A673 (cell line): ENCODE data around the gene LIMS2. TPM values are rescaled to one million over a fixed set of nuclear protein-coding genes. Genes with fewer than 3 reads are reported as not detected.

ENCODE experiments used
- BruUV-seq: library from RNA; stranded (reverse); fragments of 400-500 nt; replicated peaks from 2 replicates; lab custom pipeline; 2021; lab: Mats Ljungman, UMichigan
- CTCF ChIA-PET: fragments of 300-600 bp; sonication (Branson Sonifier 250); formaldehyde crosslinking; loops from one replicate; lab custom pipeline; 2022; ENCODE audit warnings: antibody characterized with exemption; lab: Charles Lee
- POLR2A ChIA-PET: fragments of 300-600 bp; sonication (Branson Sonifier 250); formaldehyde crosslinking; loops from one replicate; lab custom pipeline; 2022; ENCODE audit warnings: antibody characterized with exemption; ENCODE audit not compliant: low non-redundant PET; lab: Charles Lee
- DNase-seq: peaks from one replicate; pipeline ENCODE4 v3.0.0-alpha.2; 2015; ENCODE audit warnings: low spot score
- H3K27ac ChIP-seq: fragments of 200-600 bp; sonication (generic); 2 replicates; pipeline ENCODE4 v1.5.1; 2016; ENCODE audit warnings: mixed run types, low read depth, mild to moderate bottlenecking, mixed read lengths, antibody characterized with exemption, low read length; ENCODE audit not compliant: poor library complexity, severe bottlenecking
- H3K27me3 ChIP-seq: fragments of 200-600 bp; sonication (generic); replicated peaks from 2 replicates; pipeline ENCODE4 v1.6.1; 2017; ENCODE audit warnings: mixed run types, low read depth, mild to moderate bottlenecking, mixed read lengths, antibody characterized with exemption, low read length; ENCODE audit not compliant: insufficient read depth, poor library complexity
- H3K36me3 ChIP-seq: fragments of 200-600 bp; sonication (generic); 2 replicates; pipeline ENCODE4 v1.6.1; 2016; ENCODE audit warnings: mixed run types, mild to moderate bottlenecking, mixed read lengths, antibody characterized with exemption, low read length; ENCODE audit not compliant: insufficient read depth, poor library complexity, severe bottlenecking
- H3K4me1 ChIP-seq: fragments of 200-600 bp; sonication (generic); 2 replicates; pipeline ENCODE4 v1.6.1; 2017; ENCODE audit warnings: mixed run types, mild to moderate bottlenecking, mixed read lengths, antibody characterized with exemption, low read length; ENCODE audit not compliant: insufficient read depth, poor library complexity, severe bottlenecking
- H3K4me3 ChIP-seq: fragments of 200-600 bp; sonication (generic); 2 replicates; pipeline ENCODE4 v1.5.1; 2016; ENCODE audit warnings: low read depth, mixed run types, mild to moderate bottlenecking, mixed read lengths, low read length; ENCODE audit not compliant: poor library complexity, severe bottlenecking
- H3K9me3 ChIP-seq: fragments of 200-600 bp; sonication (generic); 2 replicates; pipeline ENCODE4 v1.6.1; 2016; ENCODE audit warnings: mixed run types, low read depth, mild to moderate bottlenecking, mixed read lengths, antibody characterized with exemption, low read length; ENCODE audit not compliant: poor library complexity, severe bottlenecking
- CTCF ChIP-seq: fragments of 300-800, 200-600 bp; sonication (generic); conservative IDR thresholded peaks from 2 replicates; pipeline ENCODE4 v1.5.1; 2017; ENCODE audit warnings: low read depth, mild to moderate bottlenecking, antibody characterized with exemption, low read length, moderate library complexity, mixed read lengths
- EZH2 ChIP-seq: fragments of 200-600 bp; sonication (generic); IDR thresholded peaks from 2 replicates; pipeline ENCODE4 v1.6.1; 2017; ENCODE audit warnings: borderline replicate concordance, low read depth, mild to moderate bottlenecking, mixed read lengths, antibody characterized with exemption, low read length; ENCODE audit not compliant: poor library complexity, severe bottlenecking
- intact Hi-C: fragments of 100-400 bp; cut with micrococcal nuclease; formaldehyde crosslinking; loops from one replicate; pipeline ENCODE4 v1.10.0; 2022; ENCODE audit not compliant: unreplicated experiment
- total RNA-seq: library from RNA; stranded (reverse); gene quantifications from 2 replicates; pipeline ENCODE4 v1.2.3, GENCODE V29; 2021

LIMS2 gene
- total RNA-seq, 1 experiment from 2014 or later: 1.2 TPM

DNA sequence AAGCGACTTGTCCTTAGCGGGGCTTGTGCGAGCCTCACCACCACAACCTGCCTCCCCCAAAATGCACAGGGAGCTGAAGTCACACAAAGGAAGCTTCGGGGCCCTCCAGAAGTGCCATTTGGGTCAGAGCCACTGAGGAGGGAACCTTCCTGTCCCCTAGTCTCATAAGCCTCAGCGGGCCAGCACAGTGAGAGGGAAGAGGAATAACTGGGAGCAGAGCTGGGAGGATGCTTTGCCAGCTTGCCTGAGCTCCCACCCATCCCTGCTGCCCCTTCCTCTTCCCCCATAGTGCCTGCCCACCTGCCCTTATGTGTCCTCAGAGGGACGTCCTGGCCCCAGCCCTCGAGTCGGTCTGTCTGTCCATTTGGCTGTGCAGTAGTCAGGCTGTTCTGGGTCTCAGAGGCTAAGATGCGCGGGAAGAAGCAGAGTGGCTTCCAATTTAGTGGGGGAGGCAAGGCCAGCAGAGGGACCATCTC is 81.2 kb downstream of the LIMS2 start:
- no TSS peak for BruUV-seq
- no peaks in the 10 kb centered on the region for H3K36me3 ChIP-seq
- H3K4me3 ChIP-seq: no peak overlapping the region
- ChIA-PET POLR2A (no interaction called here), CTCF (no interaction called here)
- no peaks in the 10 kb centered on the region for H3K27me3 ChIP-seq
- DNase-seq: no peak
- no peaks in the 10 kb centered on the region for H3K4me1 ChIP-seq
- H3K9me3 ChIP-seq: no peaks in the 10 kb centered on the region
- intact Hi-C loops: no loop called here
- H3K27ac ChIP-seq: no peak overlapping the region
- TF ChIP-seq EZH2: no peak
- TF ChIP-seq CTCF: no peak

DNA sequence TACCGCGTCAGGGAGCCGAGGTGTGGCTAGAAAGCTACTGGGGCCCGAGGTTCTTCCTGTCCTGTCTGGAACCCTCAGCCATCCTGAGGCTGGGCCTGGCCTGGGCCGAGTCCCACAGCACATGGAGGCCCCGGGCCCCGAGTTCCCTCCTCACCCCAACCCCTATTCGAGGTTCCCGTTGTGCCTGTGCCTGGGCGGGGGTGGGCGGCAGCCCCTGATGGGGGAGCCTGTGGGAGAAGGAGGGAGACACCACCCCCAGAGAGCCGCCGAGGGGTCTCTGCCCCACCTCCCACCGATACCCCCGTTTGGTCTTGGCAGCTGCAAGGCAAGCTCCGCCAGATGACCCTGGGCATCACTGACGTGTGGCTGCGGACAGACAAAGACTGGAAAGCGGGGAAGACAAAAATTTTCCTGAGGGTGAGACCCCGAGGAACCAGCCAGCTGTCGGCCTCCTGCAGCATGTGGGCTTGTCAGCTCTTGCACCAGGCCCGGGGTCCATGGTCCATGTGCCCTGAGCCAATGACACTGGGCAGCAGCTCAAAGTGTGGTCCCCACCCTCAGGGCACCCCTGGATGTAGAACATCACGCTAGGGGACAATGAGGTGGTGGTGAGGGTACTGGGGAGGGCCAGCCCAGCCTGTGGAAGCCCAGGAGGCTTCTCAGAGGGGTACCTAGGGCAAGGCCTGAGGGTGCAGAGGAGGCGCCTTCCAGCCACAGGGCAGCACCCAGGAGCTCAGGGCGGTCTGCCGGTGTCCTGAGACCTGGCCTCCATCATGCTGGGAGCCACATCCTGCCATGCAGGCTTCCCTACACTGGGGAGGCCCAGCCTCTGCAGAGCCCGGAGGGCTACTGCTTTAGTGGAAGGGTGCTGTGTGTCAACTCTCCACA is 81.9 kb downstream of the LIMS2 start:
- H3K9me3 ChIP-seq: no peaks in the 10 kb centered on the region
- POLR2A ChIA-PET: no interaction called here
- no TSS peak for BruUV-seq
- CTCF ChIA-PET: interaction anchor here (2.4 kb wide), 1 partner anchor 56 kb away, joined by 29 read pairs; no protein-coding TSS in a partner anchor
- H3K4me3 ChIP-seq: no peak overlapping the region
- intact Hi-C loops: no loop called here
- DNase-seq: no peak
- no peaks in the 10 kb centered on the region for H3K27me3 ChIP-seq
- no peak overlapping the region for H3K27ac ChIP-seq
- TF ChIP-seq EZH2: no peak
- no peak for TF ChIP-seq CTCF
- no peaks in the 10 kb centered on the region for H3K36me3 ChIP-seq
- no peaks in the 10 kb centered on the region for H3K4me1 ChIP-seq

- Histone ChIP-seq H3K27ac (no peak overlapping the region), H3K36me3 (no peaks in the 10 kb centered on the region), H3K27me3 (no peaks in the 10 kb centered on the region), H3K4me1 (no peaks in the 10 kb centered on the region), H3K9me3 (no peaks in the 10 kb centered on the region), H3K4me3 (no peak overlapping the region)
- DNase-seq: no peak
- intact Hi-C loops: no loop called here
- CTCF ChIA-PET: interaction anchor here (2.4 kb wide), 1 partner anchor 57 kb away, joined by 29 read pairs; no protein-coding TSS in a partner anchor
- TF ChIP-seq EZH2 (no peak), CTCF (no peak)
- POLR2A ChIA-PET: no interaction called here
- no TSS peak for BruUV-seq
Observed at GRCh38 chr2:127592761-127593227, 82.5 kb downstream of the LIMS2 start.
